Measurements from ENCODE around the gene ABCC6. TPM values are rescaled to one million over a fixed set of nuclear protein-coding genes. Genes with fewer than 3 reads are reported as not detected.

Gene ABCC6
- total and polyA plus RNA-seq, 10 of the 15 experiments (the other 5 are each of a cell fraction or from before 2014, with no cell fraction given), result 0.05 to 0.13 (median 0.06) TPM; not detected in 5

- TF ChIP-seq NKRF (conservative IDR thresholded peaks at IDR 0.05) (no peak), DPF2 (IDR thresholded peaks at IDR 0.05) (no peak), NFIC (IDR thresholded peaks at IDR 0.05; ENCODE audit: low read depth, low read length) (no peak)
These were observed 98.9 kb downstream of the ABCC6 start (continued) for GRCh38 chr16:16124438-16124837.

- no peaks in the 10 kb centered on the region for H4K20me1 ChIP-seq (ENCODE audit: control insufficient read depth, insufficient read depth)
- ChIA-PET RAD21 (ENCODE audit: unreplicated experiment) (interaction anchor here (0.7 kb wide), 1 partner anchor 122 kb away, joined by 6 read pairs; no protein-coding TSS in a partner anchor), POLR2A (interaction anchor here (0.7 kb wide), 1 partner anchor 532 kb away, joined by 5 read pairs; no protein-coding TSS in a partner anchor), CTCF (no interaction called here), SMC1A (ENCODE audit: uncharacterized antibody, unreplicated experiment) (no interaction called here)
- H3K4me1 ChIP-seq (ENCODE audit: control insufficient read depth, insufficient read depth, low read length), result no peaks in the 10 kb centered on the region
- peaks cover 14 to 57% of the 10 kb centered on the region in 2 experiments for H3K36me3 ChIP-seq (ENCODE audit: control insufficient read depth in 2 of 2, insufficient read depth in 2 of 2, low read length in 1 of 2)
- FAIRE-seq (no peak), DNase-seq (ENCODE audit: low read depth, low spot score) (no peak), ATAC-seq (no peak)
- H3K27ac ChIP-seq (ENCODE audit: control insufficient read depth, insufficient read depth), result no peak overlapping the region
- in situ Hi-C loops (cut with MboI), result loop anchor here (10.0 kb wide), 1 partner anchor 57 kb away; no protein-coding TSS in a partner anchor
- H3K9me3 ChIP-seq (replicated peaks; ENCODE audit: control insufficient read depth, insufficient read depth, low read length), result peaks cover 17% of the 10 kb centered on the region
- H3K27me3 ChIP-seq (replicated peaks in 1 of 2; ENCODE audit: control insufficient read depth in 2 of 2, insufficient read depth in 2 of 2, low read length in 1 of 2), result no peaks in the 10 kb centered on the region
- H3K9ac ChIP-seq (ENCODE audit: control insufficient read depth, insufficient read depth, low read length), result no peak overlapping the region
- BruUV-seq (replicated peaks), result no TSS peak
- no peak overlapping the region for H2AFZ ChIP-seq (ENCODE audit: control insufficient read depth, low read depth, low read length)
- H3K79me2 ChIP-seq (ENCODE audit: control insufficient read depth, insufficient read depth, low read length), result no peaks in the 10 kb centered on the region
- no peak overlapping the region for H3K4me2 ChIP-seq (ENCODE audit: control insufficient read depth, insufficient read depth)
- TF ChIP-seq SIN3A (IDR thresholded peaks at IDR 0.05; ENCODE audit: low read depth, low read length), result no peak
- intact Hi-C loops (cut with micrococcal nuclease; ENCODE audit: unreplicated experiment), result loop anchor here (10.0 kb wide), 1 partner anchor 357 kb away; no protein-coding TSS in a partner anchor
- no peak overlapping the region for H3K4me3 ChIP-seq
- over 99% methylated on average over 12 of the region's 12 CpGs for WGBS (ENCODE audit: insufficient coverage, insufficient replicate concordance, low lambda C conversion rate, missing lambda C conversion rate)
These were observed 101.0 kb downstream of the ABCC6 start for GRCh38 chr16:16122264-16122663.

Measured in GM12878 (cell line).